HepG2 (cell line): ENCODE data around the gene WNK1. TPM values are rescaled to one million over a fixed set of nuclear protein-coding genes. Genes with fewer than 3 reads are reported as not detected.

Experiments
- ATAC-seq: fragments of 200-7000 bp; cut with Tn5 transposase; 3 replicates; pipeline ENCODE4 v1.9.1; 2020; ENCODE audit warnings: mild to moderate bottlenecking, moderate library complexity
- BruUV-seq: library from RNA; stranded (reverse); fragments of 400-500 nt; replicated peaks from 2 replicates; lab custom pipeline; 2021; lab: Mats Ljungman, UMichigan
- CTCF ChIA-PET: fragments of 300-600 bp; formaldehyde crosslinking; extraction: SDS; loops from one replicate; lab custom pipeline; 2021; ENCODE audit warnings: low total read pairs, inconsistent platforms, low intra/inter-chr PET ratio; lab: Yijun Ruan, JAX
- POLR2A ChIA-PET: fragments of 350-600 bp; sonication (Branson Sonifier 250); formaldehyde crosslinking; loops from one replicate; lab custom pipeline; 2020; ENCODE audit warnings: antibody characterized with exemption, inconsistent platforms; lab: Yijun Ruan, JAX
- DNase-seq: peaks from one replicate; pipeline ENCODE4 v3.0.0-alpha.2; 2015; ENCODE audit warnings: low spot score
- FAIRE-seq: peaks from 3 replicates; lab custom pipeline; 2011; peaks lifted over from hg19 to GRCh38; lab: Jason Lieb, UNC
- H2AFZ ChIP-seq: one replicate; pipeline ENCODE4 v1.6.1; 2011; ENCODE audit warnings: low read length, inconsistent platforms
- H3K27ac ChIP-seq: fragments of 300-600 bp; 3 replicates; pipeline ENCODE4 v1.8.0; 2011; ENCODE audit warnings: mixed run types, mild to moderate bottlenecking, mixed read lengths, low read length, inconsistent platforms; ENCODE audit not compliant: insufficient read depth; ENCODE audit errors: extremely low read length
- H3K27me3 ChIP-seq, 2 experiments: fragments of 200-600 bp in 1 of 2; 2 replicates in 1 of 2; 3 replicates in 1 of 2; pipeline versions ENCODE4 v1.6.0 to v1.8.0; 2011; ENCODE audit warnings: low read length in 2 of 2, mild to moderate bottlenecking in 2 of 2, moderate library complexity in 2 of 2, inconsistent platforms in 1 of 2; ENCODE audit not compliant: insufficient read depth in 2 of 2, control insufficient read depth in 1 of 2
- H3K36me3 ChIP-seq, 2 experiments: fragments of 200-600 bp in 1 of 2; replicated peaks in 1 of 2; 2 replicates in 1 of 2; 3 replicates in 1 of 2; pipeline versions ENCODE4 v1.5.1 to v1.8.0; 2011; ENCODE audit warnings: low read length in 2 of 2, inconsistent platforms in 1 of 2; ENCODE audit not compliant: insufficient read depth in 2 of 2, control insufficient read depth in 1 of 2
- H3K4me1 ChIP-seq: 2 replicates; pipeline ENCODE4 v1.5.1; 2012; ENCODE audit warnings: low read length, inconsistent platforms; ENCODE audit not compliant: insufficient read depth
- H3K4me2 ChIP-seq: 2 replicates; pipeline ENCODE4 v1.6.0; 2011; ENCODE audit warnings: low read depth, low read length, inconsistent platforms
- H3K4me3 ChIP-seq, 3 experiments: fragments of 200-600 bp in 1 of 3; sonication (generic), shearing (Covaris generic) in 1 of 3; replicated peaks in 1 of 3; 2 replicates each; pipeline ENCODE4 v1.5.1; 2011 to 2016; ENCODE audit warnings: low read length in 3 of 3, inconsistent platforms in 2 of 3, low read depth in 2 of 3, mild to moderate bottlenecking in 2 of 3, control low read depth in 1 of 3, mixed read lengths in 1 of 3; ENCODE audit not compliant: insufficient read depth in 1 of 3
- H3K79me2 ChIP-seq: one replicate; pipeline ENCODE4 v1.6.1; 2011; ENCODE audit warnings: low read length, inconsistent platforms; ENCODE audit not compliant: insufficient read depth
- H3K9ac ChIP-seq: 2 replicates; pipeline ENCODE4 v1.6.0; 2011; ENCODE audit warnings: mild to moderate bottlenecking, low read depth, low read length, inconsistent platforms; ENCODE audit not compliant: insufficient read depth
- H3K9me3 ChIP-seq: 2 replicates; pipeline ENCODE4 v1.5.1; 2012; ENCODE audit warnings: mild to moderate bottlenecking, low read length
- H4K20me1 ChIP-seq: 2 replicates; pipeline ENCODE4 v1.6.0; 2011; ENCODE audit warnings: inconsistent platforms, mild to moderate bottlenecking, low read length, moderate library complexity; ENCODE audit not compliant: insufficient read depth
- FOSL1 ChIP-seq: sonication (generic); formaldehyde crosslinking; IDR thresholded peaks from 2 replicates; pipeline ENCODE4 v1.9.0; 2021; ENCODE audit warnings: missing genetic modification reagents, borderline replicate concordance
- KDM1A ChIP-seq: IDR thresholded peaks from 2 replicates; pipeline ENCODE4 v1.6.1; 2016; ENCODE audit warnings: missing compliant biosample characterization
- NAIF1 ChIP-seq: sonication (generic); formaldehyde crosslinking; IDR thresholded peaks from 2 replicates; pipeline ENCODE4 v1.5.0; 2020; ENCODE audit warnings: mild to moderate bottlenecking, missing genetic modification reagents, borderline replicate concordance
- PBX2 ChIP-seq: IDR thresholded peaks from 2 replicates; pipeline ENCODE4 v1.6.1; 2016; ENCODE audit warnings: control low read depth
- SATB2 ChIP-seq: sonication (generic); formaldehyde crosslinking; IDR thresholded peaks from 2 replicates; pipeline ENCODE4 v1.5.0; 2020; ENCODE audit warnings: missing genetic modification reagents
- ZBED4 ChIP-seq: sonication (generic); formaldehyde crosslinking; IDR thresholded peaks from 2 replicates; pipeline ENCODE4 v1.4.0; 2020; ENCODE audit warnings: missing genetic modification reagents, borderline replicate concordance
- ZBTB7B ChIP-seq: sonication (generic); formaldehyde crosslinking; IDR thresholded peaks from 2 replicates; pipeline ENCODE4 v1.4.0; 2020; ENCODE audit warnings: missing genetic modification reagents
- ZNF101 ChIP-seq: sonication (generic); formaldehyde crosslinking; IDR thresholded peaks from 2 replicates; pipeline ENCODE4 v1.4.0; 2020; ENCODE audit warnings: mild to moderate bottlenecking, low read depth, missing genetic modification reagents, borderline replicate concordance
- ZNF136 ChIP-seq: sonication (generic); formaldehyde crosslinking; IDR thresholded peaks from 2 replicates; pipeline ENCODE4 v1.8.1; 2022; ENCODE audit warnings: low read depth, mild to moderate bottlenecking, moderate library complexity, missing genetic modification reagents
- ZNF644 ChIP-seq: IDR thresholded peaks from 2 replicates; pipeline ENCODE4 v1.6.1; 2016; ENCODE audit warnings: low read depth
- WGBS: methylation state at CpG from one replicate; pipeline ENCODE4 v1.1.6; 2017; ENCODE audit warnings: low lambda C conversion rate; 5-methylcytosine and 5-hydroxymethylcytosine counted together
- in situ Hi-C: cut with HindIII; loops from 2 replicates; pipeline ENCODE4 v1.10.0; 2017; ENCODE audit warnings: low pct_unique_long_range_greater_than_20kb; ENCODE audit not compliant: extremely low pct_ligation_motif_present
- intact Hi-C: fragments of 100-400 bp; cut with micrococcal nuclease; formaldehyde crosslinking; loops from one replicate; pipeline ENCODE4 v1.10.0; 2022; ENCODE audit not compliant: unreplicated experiment
- polyA plus RNA-seq, 8 experiments: library from polyadenylated mRNA; depleted of rRNA in 3 of 8; stranded (reverse) in 7 of 8; unstranded in 1 of 8; fragments of >200 nt; fragmentation: Illumina TruSeq in 4 of 8; extraction: Trizol in 4 of 8; gene quantifications; 2 replicates each; pipeline versions ENCODE4 v1.2.1 to v1.2.3, GENCODE V29; 2011 to 2016; ENCODE audit warnings: low read depth in 4 of 8, missing spikeins in 1 of 8, mixed read lengths in 1 of 8; ENCODE audit not compliant: insufficient read depth in 1 of 8
- total RNA-seq, 5 experiments: library from RNA; depleted of rRNA; stranded (reverse); fragments of >200 nt; fragmentation: Illumina TruSeq; extraction: Trizol; gene quantifications; 2 replicates each; pipeline ENCODE4 v1.2.3, GENCODE V29; 2016; ENCODE audit warnings: low read depth in 1 of 5

WNK1 gene
- total and polyA plus RNA-seq, 2 of the 13 experiments (the other 11 are each of a cell fraction or from before 2014, with no cell fraction given), result 31.1 to 54.8 TPM

- TF ChIP-seq ZBED4 (CRISPR knock-in tag), result no peak
- TF ChIP-seq ZNF101 (CRISPR knock-in tag), result no peak
- TF ChIP-seq ZNF644, result no peak
- TF ChIP-seq SATB2 (CRISPR knock-in tag), result no peak
- no peak for TF ChIP-seq ZNF136 (CRISPR knock-in tag)
- TF ChIP-seq PBX2, result no peak
- TF ChIP-seq ZBTB7B (CRISPR knock-in tag), result no peak
Measured at GRCh38 chr12:765840-766239, 13.5 kb downstream of the WNK1 start (continued).

- 0 out of 2 replicates have a peak, but pooled peaks cover 19% of the 10 kb centered on the region for H3K4me1 ChIP-seq
- peaks cover 60% of the 10 kb centered on the region for H4K20me1 ChIP-seq
- peaks cover 94% of the 10 kb centered on the region for H3K79me2 ChIP-seq
- CTCF ChIA-PET, result no interaction called here
- no TSS peak for BruUV-seq
- FAIRE-seq (no peak), ATAC-seq (no peak), DNase-seq (no peak)
- peaks cover 0 to 2% of the 10 kb centered on the region in 2 experiments; a peak in 3 of 5 replicates for H3K36me3 ChIP-seq
- H3K27ac ChIP-seq, result no peak overlapping the region
- H2AFZ ChIP-seq, result no peak overlapping the region
- H3K9me3 ChIP-seq, result no peaks in the 10 kb centered on the region
- no peak overlapping the region for H3K4me3 ChIP-seq
- WGBS, result 95% methylated on average over 1 of the region's 1 CpG
- in situ Hi-C loops (no loop called here), intact Hi-C loops (no loop called here)
- no peaks in the 10 kb centered on the region; a peak in 1 of 5 replicates for H3K27me3 ChIP-seq
- POLR2A ChIA-PET, result no interaction called here
- H3K9ac ChIP-seq, result no peak overlapping the region
- no peak for TF ChIP-seq KDM1A (CRISPR knock-in tag)
- TF ChIP-seq NAIF1 (CRISPR knock-in tag), result no peak
- no peak for TF ChIP-seq FOSL1 (CRISPR knock-in tag)
- no peak overlapping the region for H3K4me2 ChIP-seq
Measured at GRCh38 chr12:768434-768833, 16.1 kb downstream of the WNK1 start.
